Measurements from ENCODE around the gene HOPX.
A peak's percentile ranks its signal among the peaks of the same experiment; 100 is the strongest.
"Not testable (repeated sequence)": the region's sequence is repeated elsewhere in the genome, so short reads cannot be mapped to it uniquely, and the experiment has no call there.

HOPX gene

GRCh38 chr4:56622176-56622575 lies 58.9 kb downstream of the HOPX start:
- no peak for DNase-seq

DNA sequence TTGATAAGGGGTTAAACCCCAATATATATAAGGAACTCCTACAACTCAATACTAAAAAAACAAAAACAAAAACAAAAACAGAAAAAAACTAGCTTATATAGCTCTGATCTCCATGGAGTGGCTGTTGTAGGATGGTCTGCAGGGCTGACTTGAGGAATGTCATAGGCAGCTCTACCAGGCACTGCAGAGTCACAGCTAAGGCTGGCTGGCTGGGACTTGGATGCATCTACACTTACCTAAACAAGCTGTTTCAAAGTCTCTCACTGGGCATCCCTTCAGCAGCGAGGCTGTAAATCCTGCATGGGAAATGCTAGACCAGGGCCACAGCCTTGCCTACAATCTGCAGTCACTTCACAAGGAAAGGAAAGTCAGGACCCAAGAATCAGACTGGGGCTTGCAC lies 61.3 kb downstream of the HOPX start:
- DNase-seq = no peak

DNA sequence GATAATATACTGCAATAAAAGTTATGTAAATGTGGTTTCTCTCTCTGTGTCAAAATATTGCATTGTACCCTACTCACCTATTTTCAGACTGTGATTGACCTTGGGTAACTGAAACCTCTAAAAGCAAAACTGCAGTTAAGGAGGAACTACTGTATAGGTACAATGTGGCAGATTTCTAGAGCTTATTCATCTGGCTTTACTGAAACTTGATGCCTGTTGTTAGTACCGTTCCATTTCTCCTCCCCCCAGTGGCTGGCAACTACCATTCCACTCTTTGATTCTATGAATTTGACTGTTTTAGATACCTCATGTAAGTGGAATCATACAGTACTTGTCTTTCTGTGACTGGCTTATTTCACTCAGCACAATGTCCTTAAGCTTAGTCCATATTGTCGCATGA lies 61.9 kb downstream of the HOPX start:
- DNase-seq = peak; percentile 38

DNA sequence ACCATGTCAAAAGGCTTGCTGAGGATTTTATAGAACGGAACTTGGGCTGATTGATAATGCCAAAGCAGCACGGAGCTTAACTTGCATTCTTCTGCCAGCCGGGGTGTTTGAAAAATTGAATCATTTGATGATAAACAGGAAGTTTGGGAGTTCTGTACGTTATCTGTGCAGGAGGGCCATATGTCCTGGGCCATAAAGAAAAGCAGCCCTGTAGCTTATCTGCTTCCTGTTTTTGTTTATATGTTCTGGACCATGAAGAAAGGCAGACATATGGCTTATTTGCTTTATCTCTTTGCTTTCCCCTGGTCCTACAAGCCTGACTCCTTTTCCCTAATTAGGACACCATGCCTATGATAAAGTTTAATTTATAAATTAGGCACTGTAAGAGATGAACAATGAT lies 62.4 kb downstream of the HOPX start:
- no peak for DNase-seq

DNA sequence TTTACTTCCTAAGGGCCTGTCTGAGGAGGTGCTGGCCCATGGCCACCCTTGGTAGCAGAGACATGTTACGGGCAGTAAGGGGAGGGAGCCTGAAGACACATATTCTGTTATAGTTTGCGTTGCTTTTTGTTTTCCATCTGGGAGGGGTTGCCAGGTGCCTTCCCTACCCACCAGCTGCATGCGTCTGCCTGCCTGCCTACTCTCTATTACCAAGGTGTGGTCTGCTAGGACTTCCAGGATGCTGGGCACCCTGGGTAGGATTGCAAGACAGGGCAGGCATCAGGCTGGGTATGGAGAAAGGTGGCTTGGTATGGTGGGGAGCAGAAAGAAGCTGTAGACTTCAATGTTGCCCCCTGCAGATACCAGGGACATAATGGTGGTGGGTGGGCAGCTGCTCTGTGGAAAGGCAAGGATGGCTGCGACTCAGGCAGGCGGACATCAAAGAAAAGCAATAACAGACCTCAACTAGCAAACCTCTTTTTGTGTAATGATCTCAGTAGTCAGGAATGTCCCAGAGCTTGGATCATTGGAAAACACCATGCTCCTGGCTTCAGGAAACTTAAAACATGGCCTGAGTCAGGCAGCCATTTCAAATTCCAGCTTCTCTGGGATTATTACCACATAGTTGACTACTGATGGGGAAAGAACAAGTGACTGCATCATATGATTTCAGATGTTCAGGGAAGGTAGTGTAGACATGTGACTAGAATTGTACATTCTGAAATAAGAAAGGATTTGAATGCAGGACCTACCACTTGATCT lies 67.8 kb downstream of the HOPX start:
- no peak for DNase-seq

DNA sequence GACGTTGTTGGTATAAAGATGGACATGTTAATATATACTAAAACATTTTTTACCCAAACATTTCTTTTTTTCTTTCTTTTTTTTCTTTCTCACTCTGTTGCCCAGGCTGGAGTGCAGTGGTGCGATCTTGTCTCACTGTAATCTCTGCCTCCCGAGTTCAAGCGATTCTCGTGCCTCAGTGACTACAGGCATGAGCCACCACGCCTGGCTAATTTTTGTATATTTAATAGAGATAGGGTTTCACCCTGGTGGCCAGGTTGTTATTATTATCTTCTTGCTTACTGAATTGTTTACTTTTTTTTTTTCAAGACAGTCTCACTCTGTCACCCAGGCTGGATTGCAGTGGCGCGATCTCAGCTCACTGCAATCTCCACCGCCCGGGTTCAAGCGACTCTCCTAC lies 68.8 kb downstream of the HOPX start:
- no peak for DNase-seq

GRCh38 chr4:56611501-56611900 lies 69.6 kb downstream of the HOPX start:
- DNase-seq = no peak

- not testable (repeated sequence) for DNase-seq
Observed at GRCh38 chr4:56610170-56610569, 70.9 kb downstream of the HOPX start.

- DNase-seq = no peak
Observed at GRCh38 chr4:56607926-56608325, 73.2 kb downstream of the HOPX start.

GRCh38 chr4:56606385-56606784 lies 74.7 kb downstream of the HOPX start:
- no peak for DNase-seq

DNA sequence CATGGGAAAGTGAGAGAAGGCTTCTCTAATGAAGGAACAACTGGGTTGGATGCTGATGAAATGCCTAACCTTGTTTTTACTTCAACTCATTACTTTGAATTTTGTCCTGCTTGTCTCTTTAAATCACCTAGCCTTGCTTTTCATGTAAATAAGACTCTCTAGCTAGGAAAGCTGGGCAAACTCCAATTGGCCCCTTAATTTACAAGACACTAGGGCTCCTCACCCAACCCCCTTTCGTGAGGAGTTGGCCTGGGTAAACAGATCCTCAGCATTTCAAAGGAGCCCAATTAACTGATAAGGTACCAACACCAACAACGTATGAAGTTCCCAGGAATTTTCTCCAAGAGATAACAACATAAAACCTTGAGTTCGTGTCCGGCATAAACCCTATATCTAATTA lies 75.6 kb downstream of the HOPX start:
- not testable (repeated sequence) for DNase-seq

DNA sequence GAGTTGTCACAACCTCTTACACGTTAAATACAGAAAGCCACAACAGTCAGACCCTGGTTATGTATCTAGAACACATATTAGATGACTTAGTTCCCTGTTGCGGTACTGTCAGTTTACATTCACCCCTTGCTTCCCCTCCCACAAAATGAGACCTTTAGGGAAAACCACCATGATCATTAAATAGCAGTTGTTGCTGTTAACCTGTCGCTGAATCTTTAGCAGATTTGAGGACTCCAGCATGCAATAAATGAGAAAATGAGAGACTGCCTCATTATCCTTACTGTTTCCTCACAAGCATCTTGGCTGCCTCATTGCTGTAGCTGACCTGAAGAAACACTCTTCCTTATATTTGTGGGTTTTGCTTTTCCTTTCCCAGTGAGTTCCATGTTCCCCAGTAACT lies 77.8 kb downstream of the HOPX start:
- no peak for DNase-seq
